Measurements from ENCODE around the gene XYLT2.

- TF ChIP-seq RAD21 (IDR thresholded peaks at IDR 0.05; ENCODE audit: low read depth) (no peak), FOXM1 (IDR thresholded peaks at IDR 0.05; ENCODE audit: borderline replicate concordance, low read depth) (no peak), YY1 (IDR thresholded peaks at IDR 0.05; ENCODE audit: low read depth) (no peak), USF1 (IDR thresholded peaks at IDR 0.05) (no peak)
- TF ChIP-seq, protein P1, sequence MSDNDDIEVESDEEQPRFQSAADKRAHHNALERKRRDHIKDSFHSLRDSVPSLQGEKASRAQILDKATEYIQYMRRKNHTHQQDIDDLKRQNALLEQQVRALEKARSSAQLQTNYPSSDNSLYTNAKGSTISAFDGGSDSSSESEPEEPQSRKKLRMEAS (IDR thresholded peaks at IDR 0.05): no peak
These were observed 42.3 kb upstream of the XYLT2 start for GRCh38 chr17:50303596-50303995.
